Parathyroid adenoma (tissue), 2 donors: ENCODE measurements around the gene CRMP1.

Source experiments
- H2AFZ ChIP-seq: fragments of 300-600 bp; sonication (generic); one replicate; pipeline ENCODE4 v1.7.0; 2017; ENCODE audit warnings: antibody characterized with exemption, mild to moderate bottlenecking
- H3K27ac ChIP-seq: fragments of 300-600 bp; sonication (generic); one replicate; pipeline ENCODE4 v1.7.0; 2017
- H3K27me3 ChIP-seq: fragments of 300-600 bp; sonication (generic); one replicate; pipeline ENCODE4 v1.7.0; 2017; ENCODE audit warnings: low read length; ENCODE audit not compliant: control insufficient read depth, insufficient read depth
- H3K36me3 ChIP-seq: fragments of 300-600 bp; sonication (generic); one replicate; pipeline ENCODE4 v1.7.0; 2017; ENCODE audit warnings: low read length; ENCODE audit not compliant: control insufficient read depth, insufficient read depth
- H3K4me1 ChIP-seq: fragments of 300-600 bp; sonication (generic); one replicate; pipeline ENCODE4 v1.7.0; 2017; ENCODE audit warnings: control low read depth
- H3K4me2 ChIP-seq: fragments of 300-600 bp; sonication (generic); one replicate; pipeline ENCODE4 v1.7.0; 2017; ENCODE audit warnings: low read length
- H3K4me3 ChIP-seq: fragments of 300-600 bp; sonication (generic); one replicate; pipeline ENCODE4 v1.7.0; 2017; ENCODE audit warnings: low read depth, low read length
- H3K79me2 ChIP-seq: fragments of 300-600 bp; sonication (generic); one replicate; pipeline ENCODE4 v1.7.0; 2017; ENCODE audit warnings: control low read depth
- H3K9ac ChIP-seq: fragments of 300-600 bp; sonication (generic); one replicate; pipeline ENCODE4 v1.7.0; 2017; ENCODE audit warnings: mild to moderate bottlenecking
- H3K9me3 ChIP-seq: fragments of 300-600 bp; sonication (generic); one replicate; pipeline ENCODE4 v1.7.0; 2017; ENCODE audit warnings: low read length; ENCODE audit not compliant: control insufficient read depth
- TF ChIP-seq, protein P1 (sequence below): fragments of 300-600 bp; sonication (generic); IDR thresholded peaks from one replicate; pipeline ENCODE4 v1.7.0; 2017; ENCODE audit warnings: antibody characterized with exemption, mild to moderate bottlenecking
- donor health status: primary hyperparathyroidism.

CRMP1 gene

DNA sequence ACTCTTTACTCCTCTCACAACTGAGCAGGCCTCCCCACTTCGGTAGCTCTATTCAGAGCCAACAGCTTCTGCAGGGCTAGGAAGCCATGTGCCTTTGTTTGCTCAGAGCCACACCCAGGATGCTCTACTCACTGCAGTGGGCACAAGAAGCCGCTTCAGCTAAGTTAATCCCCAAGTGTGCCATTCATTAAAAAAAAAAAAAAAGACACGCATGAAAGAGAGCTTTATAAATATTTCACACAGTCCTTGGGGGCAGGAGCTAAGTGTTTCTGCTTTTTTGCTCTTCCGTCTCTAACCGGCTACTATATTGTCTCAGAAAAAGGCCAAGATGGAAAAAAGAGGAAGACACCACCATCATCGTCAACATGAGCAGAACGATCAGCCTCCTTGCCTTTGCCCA, 8.1 kb downstream of the CRMP1 start:
- Histone ChIP-seq H3K4me3 (no peak overlapping the region), H3K9ac (no peak overlapping the region), H3K36me3 (no peaks in the 10 kb centered on the region), H3K79me2 (no peaks in the 10 kb centered on the region), H3K4me1 (no peaks in the 10 kb centered on the region), H3K27me3 (no peaks in the 10 kb centered on the region), H3K9me3 (no peaks in the 10 kb centered on the region), H2AFZ (no peak overlapping the region), H3K4me2 (no peak overlapping the region), H3K27ac (no peak overlapping the region)
- TF ChIP-seq, protein P1, sequence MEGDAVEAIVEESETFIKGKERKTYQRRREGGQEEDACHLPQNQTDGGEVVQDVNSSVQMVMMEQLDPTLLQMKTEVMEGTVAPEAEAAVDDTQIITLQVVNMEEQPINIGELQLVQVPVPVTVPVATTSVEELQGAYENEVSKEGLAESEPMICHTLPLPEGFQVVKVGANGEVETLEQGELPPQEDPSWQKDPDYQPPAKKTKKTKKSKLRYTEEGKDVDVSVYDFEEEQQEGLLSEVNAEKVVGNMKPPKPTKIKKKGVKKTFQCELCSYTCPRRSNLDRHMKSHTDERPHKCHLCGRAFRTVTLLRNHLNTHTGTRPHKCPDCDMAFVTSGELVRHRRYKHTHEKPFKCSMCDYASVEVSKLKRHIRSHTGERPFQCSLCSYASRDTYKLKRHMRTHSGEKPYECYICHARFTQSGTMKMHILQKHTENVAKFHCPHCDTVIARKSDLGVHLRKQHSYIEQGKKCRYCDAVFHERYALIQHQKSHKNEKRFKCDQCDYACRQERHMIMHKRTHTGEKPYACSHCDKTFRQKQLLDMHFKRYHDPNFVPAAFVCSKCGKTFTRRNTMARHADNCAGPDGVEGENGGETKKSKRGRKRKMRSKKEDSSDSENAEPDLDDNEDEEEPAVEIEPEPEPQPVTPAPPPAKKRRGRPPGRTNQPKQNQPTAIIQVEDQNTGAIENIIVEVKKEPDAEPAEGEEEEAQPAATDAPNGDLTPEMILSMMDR = no peak

DNA sequence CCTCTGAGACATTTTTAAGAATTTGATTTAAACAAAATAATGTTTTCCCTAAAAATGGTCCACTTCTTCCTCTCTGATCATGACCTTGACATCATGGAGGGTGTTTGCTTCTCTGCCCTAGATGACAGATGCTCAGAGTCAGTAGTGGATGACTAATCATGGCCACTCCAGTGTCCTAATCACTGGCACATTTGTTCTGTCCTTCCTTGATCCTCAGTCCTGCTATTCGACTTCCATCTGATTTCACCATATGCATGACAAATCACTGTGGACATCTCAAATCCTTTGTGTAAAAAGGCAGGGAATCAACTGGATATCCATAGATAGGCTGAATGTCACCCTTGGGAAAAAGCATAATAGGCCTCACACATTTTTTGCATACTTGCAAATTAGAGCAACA, 9.0 kb downstream of the CRMP1 start:
- Histone ChIP-seq H3K27me3 (no peaks in the 10 kb centered on the region), H3K27ac (no peak overlapping the region), H3K4me3 (no peak overlapping the region), H3K9me3 (no peaks in the 10 kb centered on the region), H3K4me1 (no peaks in the 10 kb centered on the region), H3K36me3 (no peaks in the 10 kb centered on the region), H3K9ac (no peak overlapping the region), H3K79me2 (no peaks in the 10 kb centered on the region), H3K4me2 (no peak overlapping the region), H2AFZ (no peak overlapping the region)
- TF ChIP-seq, protein P1 = no peak

DNA sequence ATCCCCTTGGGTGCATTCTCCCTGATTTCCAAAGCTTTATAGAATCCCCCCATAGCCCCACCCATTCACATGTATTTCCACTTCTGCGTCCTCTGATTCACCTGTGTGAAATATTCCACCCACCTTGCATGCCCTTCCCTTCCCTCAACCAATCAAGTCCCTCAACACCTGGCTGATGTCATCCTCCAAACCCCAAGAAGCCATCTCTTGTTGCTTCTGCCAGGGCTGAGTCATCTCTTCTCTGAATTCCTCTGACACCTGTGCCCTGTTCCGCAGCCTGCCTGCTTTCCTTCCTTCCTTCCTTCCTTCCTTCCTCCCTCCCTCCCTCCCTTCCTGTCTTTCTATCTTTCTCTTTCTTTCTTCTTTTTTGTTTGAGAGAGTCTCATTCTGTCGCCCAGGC, 9.9 kb downstream of the CRMP1 start:
- Histone ChIP-seq H3K9me3 (no peaks in the 10 kb centered on the region), H3K36me3 (no peaks in the 10 kb centered on the region), H3K27me3 (no peaks in the 10 kb centered on the region)

DNA sequence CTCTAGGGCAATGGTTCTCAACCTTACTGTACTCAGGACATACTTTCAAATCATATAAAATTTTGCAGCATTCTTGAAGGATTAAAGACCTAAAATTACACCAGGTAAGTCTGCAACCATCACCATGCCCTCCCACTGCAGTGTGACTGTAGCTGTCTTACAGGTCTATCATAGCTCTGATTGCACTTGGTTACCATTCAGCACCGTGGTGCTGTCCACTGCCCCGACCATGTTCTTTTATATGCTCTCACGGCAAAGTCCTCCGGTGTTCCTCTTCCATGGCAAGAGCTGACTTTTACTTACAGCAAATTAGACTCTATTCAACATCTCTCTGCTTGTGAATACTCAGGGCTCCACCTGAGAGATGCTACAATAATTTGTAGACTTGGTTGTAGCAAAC, 11.5 kb downstream of the CRMP1 start:
- Histone ChIP-seq H3K4me2 (no peak overlapping the region), H3K9me3 (no peaks in the 10 kb centered on the region), H3K27ac (no peak overlapping the region), H3K9ac (no peak overlapping the region), H2AFZ (no peak overlapping the region), H3K36me3 (no peaks in the 10 kb centered on the region), H3K4me3 (no peak overlapping the region), H3K27me3 (no peaks in the 10 kb centered on the region), H3K4me1 (no peaks in the 10 kb centered on the region), H3K79me2 (no peaks in the 10 kb centered on the region)
- TF ChIP-seq, protein P1 = no peak

More for the DNA sequence above, 9.9 kb downstream of the CRMP1 start:
- no peak overlapping the region for H3K27ac ChIP-seq
- H3K79me2 ChIP-seq = no peaks in the 10 kb centered on the region
- H2AFZ ChIP-seq = no peak overlapping the region
- H3K9ac ChIP-seq = no peak overlapping the region
- H3K4me3 ChIP-seq = no peak overlapping the region
- TF ChIP-seq, protein P1 = no peak
- no peaks in the 10 kb centered on the region for H3K4me1 ChIP-seq
- no peak overlapping the region for H3K4me2 ChIP-seq

DNA sequence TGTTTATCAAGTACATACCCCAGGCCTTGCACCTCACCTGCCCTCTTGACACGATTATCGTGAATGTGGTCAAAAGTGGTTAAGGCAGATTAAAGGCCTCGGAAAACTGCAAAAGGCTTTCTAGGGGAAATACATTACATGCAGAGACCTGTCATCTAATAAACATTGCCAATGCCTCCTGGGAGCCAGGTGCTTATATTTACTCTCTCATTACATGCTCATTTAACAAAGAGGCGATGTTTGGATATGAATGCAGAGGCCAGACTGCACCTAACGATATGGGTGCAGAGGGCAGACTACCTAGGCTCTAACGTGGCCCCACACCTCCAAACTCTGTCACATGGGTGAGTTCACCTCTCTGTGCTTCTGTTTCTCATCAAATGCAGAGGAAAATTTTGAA, 14.5 kb downstream of the CRMP1 start:
- H3K79me2 ChIP-seq = no peaks in the 10 kb centered on the region
- no peak overlapping the region for H2AFZ ChIP-seq
- H3K9me3 ChIP-seq = no peaks in the 10 kb centered on the region
- no peak overlapping the region for H3K9ac ChIP-seq
- no peak overlapping the region for H3K27ac ChIP-seq
- no peaks in the 10 kb centered on the region for H3K27me3 ChIP-seq
- H3K4me2 ChIP-seq = no peak overlapping the region
- no peaks in the 10 kb centered on the region for H3K4me1 ChIP-seq
- H3K4me3 ChIP-seq = no peak overlapping the region
- no peaks in the 10 kb centered on the region for H3K36me3 ChIP-seq
- TF ChIP-seq, protein P1 = no peak
